ENCODE data around the gene ATOSB.
A peak's percentile ranks its signal among the peaks of the same experiment; 100 is the strongest.

The ATOSB gene

DNA sequence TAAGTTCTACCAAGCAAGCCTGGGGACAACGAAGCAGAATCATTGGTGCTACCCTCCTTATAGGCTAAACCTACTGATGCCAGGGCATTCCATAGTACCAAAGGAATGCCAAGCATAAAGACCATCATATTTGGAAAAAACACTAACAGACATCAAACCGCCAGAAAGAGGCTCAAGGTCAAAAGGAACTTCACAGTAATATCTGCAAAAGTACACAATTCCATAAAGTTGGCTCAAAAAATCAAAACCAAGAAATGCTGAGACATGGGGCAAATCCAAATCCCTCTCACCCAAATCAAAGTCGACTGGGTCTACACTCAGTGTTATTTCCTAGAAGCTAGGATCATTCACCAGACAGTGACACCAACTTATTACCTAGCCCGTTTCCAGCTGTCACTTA, 46.6 kb downstream of the ATOSB start:
- 89% methylated on average over 4 of the region's 4 CpGs for WGBS
- Histone ChIP-seq H3K4me3 (ENCODE audit: low read length) (peak overlapping the region; percentile 18; the same call in 1 of the 2 replicates), H3K4me1 (ENCODE audit: insufficient read depth, low read length) (peaks cover 15% of the 10 kb centered on the region), H3K9ac (ENCODE audit: low read depth, low read length) (peak overlapping the region; percentile 5; the same call in 1 of the 2 replicates), H3K36me3 (ENCODE audit: insufficient read depth, low read length) (peaks cover 69% of the 10 kb centered on the region), H3K27me3 (ENCODE audit: insufficient read depth, low read length) (no peaks in the 10 kb centered on the region), H3K27ac (ENCODE audit: low read depth, low read length) (no peak overlapping the region), H3K9me3 (ENCODE audit: insufficient read depth, low read depth, low read length) (no peaks in the 10 kb centered on the region)

DNA sequence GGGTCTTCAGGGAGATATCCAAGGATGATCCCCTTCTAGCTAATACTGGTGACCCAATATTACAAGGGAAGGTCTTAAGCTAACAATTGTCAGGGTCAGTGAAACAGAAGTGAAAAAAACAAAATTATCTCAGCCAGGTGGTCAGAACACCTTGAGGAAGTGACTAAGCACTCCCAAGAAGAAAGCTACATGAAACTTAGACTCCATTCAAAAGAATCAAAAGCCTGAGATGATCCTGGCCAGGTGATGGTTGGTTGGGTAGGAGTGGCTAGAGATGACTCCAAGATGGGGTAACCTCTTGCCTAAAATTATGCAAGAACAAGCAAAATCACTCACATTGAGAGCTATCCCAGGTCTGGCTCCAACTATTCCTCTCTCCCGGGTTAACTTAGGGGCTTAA, 48.6 kb downstream of the ATOSB start:
- WGBS: 93% methylated on average over 1 of the region's 1 CpG
- Histone ChIP-seq H3K9ac (ENCODE audit: low read depth, low read length) (no peak overlapping the region), H3K9me3 (ENCODE audit: insufficient read depth, low read depth, low read length) (no peaks in the 10 kb centered on the region), H3K4me1 (ENCODE audit: insufficient read depth, low read length) (peaks cover 15% of the 10 kb centered on the region), H3K27me3 (ENCODE audit: insufficient read depth, low read length) (no peaks in the 10 kb centered on the region), H3K4me3 (ENCODE audit: low read length) (no peak overlapping the region), H3K36me3 (ENCODE audit: insufficient read depth, low read length) (peaks cover 80% of the 10 kb centered on the region), H3K27ac (ENCODE audit: low read depth, low read length) (no peak overlapping the region)

DNA sequence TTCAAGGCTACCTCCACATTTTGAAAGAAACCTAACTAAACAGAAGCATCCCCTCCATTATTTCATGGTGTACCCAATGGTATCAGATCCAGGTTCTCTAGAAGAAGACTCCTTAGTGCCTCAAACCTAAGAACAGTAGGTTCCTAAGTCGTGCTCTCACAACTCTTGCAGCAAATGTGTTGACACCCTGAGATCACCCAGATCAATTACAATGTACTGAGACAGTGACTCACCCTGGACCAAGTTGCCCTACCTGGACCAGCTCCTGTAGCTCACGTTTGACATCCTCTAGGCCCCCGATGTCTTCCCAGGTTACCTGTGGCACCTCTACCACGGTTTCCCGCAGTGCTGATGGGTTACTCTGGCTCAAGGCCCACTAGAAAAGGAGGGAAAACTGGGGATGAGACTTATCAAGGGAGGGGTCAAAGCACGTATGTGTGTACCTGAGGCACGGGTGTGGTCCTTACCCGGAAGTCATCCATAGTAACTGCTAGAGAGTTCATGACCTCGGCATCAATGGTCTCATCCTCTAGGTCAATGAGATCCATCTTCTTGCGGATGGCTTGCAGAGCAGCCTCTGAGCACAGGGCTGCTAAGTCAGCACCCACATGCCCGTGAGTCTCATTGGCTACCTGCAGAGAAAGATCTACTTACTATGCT, 55.0 kb downstream of the ATOSB start:
- H3K4me1 ChIP-seq (ENCODE audit: insufficient read depth, low read length): no peaks in the 10 kb centered on the region

DNA sequence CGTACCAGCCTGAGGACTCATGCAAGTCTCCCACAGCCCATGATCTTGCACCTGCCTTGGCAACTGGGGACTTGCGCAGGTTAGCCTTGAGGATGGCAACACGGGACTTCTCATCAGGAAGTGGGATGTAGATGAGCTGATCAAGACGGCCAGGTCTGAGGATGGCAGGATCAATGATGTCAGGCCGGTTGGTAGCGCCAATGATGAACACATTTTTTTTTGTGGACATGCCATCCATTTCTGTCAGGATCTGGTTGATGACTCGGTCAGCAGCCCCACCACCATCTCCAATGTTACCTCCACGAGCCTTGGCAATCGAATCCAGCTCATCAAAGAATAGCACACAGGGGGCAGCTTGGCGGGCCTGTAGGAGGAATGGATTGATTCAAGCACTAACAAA, 56.2 kb downstream of the ATOSB start:
- H3K4me1 ChIP-seq (ENCODE audit: insufficient read depth, low read length): no peaks in the 10 kb centered on the region
- no peaks in the 10 kb centered on the region for H3K9me3 ChIP-seq (ENCODE audit: insufficient read depth, low read depth, low read length)
- WGBS: 98% methylated on average over 10 of the region's 10 CpGs
- H3K27ac ChIP-seq (ENCODE audit: low read depth, low read length): no peak overlapping the region
- no peak overlapping the region for H3K4me3 ChIP-seq (ENCODE audit: low read length)
- H3K36me3 ChIP-seq (ENCODE audit: insufficient read depth, low read length): peaks cover 98% of the 10 kb centered on the region
- H3K27me3 ChIP-seq (ENCODE audit: insufficient read depth, low read length): no peaks in the 10 kb centered on the region
- H3K9ac ChIP-seq (ENCODE audit: low read depth, low read length): no peak overlapping the region

More for the DNA sequence above, 55.0 kb downstream of the ATOSB start:
- Histone ChIP-seq H3K27me3 (ENCODE audit: insufficient read depth, low read length) (no peaks in the 10 kb centered on the region), H3K36me3 (ENCODE audit: insufficient read depth, low read length) (peaks cover 100% of the 10 kb centered on the region), H3K9me3 (ENCODE audit: insufficient read depth, low read depth, low read length) (no peaks in the 10 kb centered on the region), H3K27ac (ENCODE audit: low read depth, low read length) (no peak overlapping the region), H3K4me3 (ENCODE audit: low read length) (no peak overlapping the region), H3K9ac (ENCODE audit: low read depth, low read length) (no peak overlapping the region)
- WGBS: 95% methylated on average over 11 of the region's 11 CpGs

DNA sequence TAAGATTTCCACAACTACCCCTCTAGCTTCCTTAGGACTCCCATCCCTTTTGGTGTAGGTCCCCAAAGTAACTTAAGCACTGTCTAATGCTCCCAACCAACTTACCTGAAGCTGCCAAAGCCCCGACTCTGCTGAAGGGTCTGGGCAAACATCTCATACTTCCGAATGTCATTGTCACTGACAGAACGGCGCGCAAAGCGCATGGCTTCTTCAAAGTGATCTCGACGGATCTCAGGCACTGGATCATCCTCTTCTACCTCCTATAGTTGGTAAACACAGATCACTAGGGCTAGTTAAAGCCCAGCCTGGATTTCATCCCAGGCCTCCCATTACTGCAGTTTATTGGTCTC, 58.4 kb downstream of the ATOSB start:
- no peak overlapping the region for H3K9ac ChIP-seq (ENCODE audit: low read depth, low read length)
- no peak overlapping the region for H3K4me3 ChIP-seq (ENCODE audit: low read length)
- H3K4me1 ChIP-seq (ENCODE audit: insufficient read depth, low read length): no peaks in the 10 kb centered on the region
- no peak overlapping the region for H3K27ac ChIP-seq (ENCODE audit: low read depth, low read length)
- H3K27me3 ChIP-seq (ENCODE audit: insufficient read depth, low read length): no peaks in the 10 kb centered on the region
- 97% methylated on average over 8 of the region's 8 CpGs for WGBS
- H3K36me3 ChIP-seq (ENCODE audit: insufficient read depth, low read length): peaks cover 86% of the 10 kb centered on the region
- H3K9me3 ChIP-seq (ENCODE audit: insufficient read depth, low read depth, low read length): no peaks in the 10 kb centered on the region

DNA sequence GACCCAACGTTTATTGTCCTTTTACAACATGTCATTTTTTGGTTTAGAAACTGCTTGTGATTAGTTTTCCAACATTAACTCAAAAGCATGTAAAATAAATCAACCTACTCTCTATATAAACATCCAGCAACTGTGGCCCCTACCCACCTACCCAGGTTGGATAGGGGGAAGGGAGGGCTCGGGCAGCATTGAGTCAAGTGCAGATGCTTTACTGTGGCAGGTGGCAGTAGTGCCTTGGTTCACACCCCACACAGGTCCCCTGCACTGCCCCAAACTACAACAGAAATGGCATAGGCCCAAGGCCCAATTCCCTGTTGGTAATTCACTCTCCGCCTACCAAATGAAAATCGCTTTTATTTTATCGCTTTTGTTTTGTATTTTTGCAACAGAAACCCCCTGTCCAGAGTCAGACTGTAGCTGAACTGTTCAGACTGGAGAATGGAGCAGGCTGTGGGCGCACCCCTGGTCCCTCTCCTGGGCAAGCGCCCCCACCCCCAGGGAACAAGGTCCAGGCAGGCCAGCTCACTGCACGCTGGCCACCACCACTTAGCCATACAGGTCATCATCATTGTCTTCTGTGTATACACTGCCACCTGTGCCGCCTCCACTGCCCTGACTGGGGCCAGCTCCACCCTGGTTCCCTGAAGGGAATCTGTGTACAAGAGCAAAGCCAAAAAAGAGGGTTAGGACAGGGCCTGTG, 58.9 kb downstream of the ATOSB start:
- H3K9ac ChIP-seq (ENCODE audit: low read depth, low read length): no peak overlapping the region
- no peak overlapping the region for H3K27ac ChIP-seq (ENCODE audit: low read depth, low read length)
- H3K4me3 ChIP-seq (ENCODE audit: low read length): no peak overlapping the region
- no peaks in the 10 kb centered on the region for H3K4me1 ChIP-seq (ENCODE audit: insufficient read depth, low read length)
- H3K36me3 ChIP-seq (ENCODE audit: insufficient read depth, low read length): peaks cover 83% of the 10 kb centered on the region
- no peaks in the 10 kb centered on the region for H3K27me3 ChIP-seq (ENCODE audit: insufficient read depth, low read length)
- no peaks in the 10 kb centered on the region for H3K9me3 ChIP-seq (ENCODE audit: insufficient read depth, low read depth, low read length)
- WGBS: 96% methylated on average over 8 of the region's 9 CpGs

DNA sequence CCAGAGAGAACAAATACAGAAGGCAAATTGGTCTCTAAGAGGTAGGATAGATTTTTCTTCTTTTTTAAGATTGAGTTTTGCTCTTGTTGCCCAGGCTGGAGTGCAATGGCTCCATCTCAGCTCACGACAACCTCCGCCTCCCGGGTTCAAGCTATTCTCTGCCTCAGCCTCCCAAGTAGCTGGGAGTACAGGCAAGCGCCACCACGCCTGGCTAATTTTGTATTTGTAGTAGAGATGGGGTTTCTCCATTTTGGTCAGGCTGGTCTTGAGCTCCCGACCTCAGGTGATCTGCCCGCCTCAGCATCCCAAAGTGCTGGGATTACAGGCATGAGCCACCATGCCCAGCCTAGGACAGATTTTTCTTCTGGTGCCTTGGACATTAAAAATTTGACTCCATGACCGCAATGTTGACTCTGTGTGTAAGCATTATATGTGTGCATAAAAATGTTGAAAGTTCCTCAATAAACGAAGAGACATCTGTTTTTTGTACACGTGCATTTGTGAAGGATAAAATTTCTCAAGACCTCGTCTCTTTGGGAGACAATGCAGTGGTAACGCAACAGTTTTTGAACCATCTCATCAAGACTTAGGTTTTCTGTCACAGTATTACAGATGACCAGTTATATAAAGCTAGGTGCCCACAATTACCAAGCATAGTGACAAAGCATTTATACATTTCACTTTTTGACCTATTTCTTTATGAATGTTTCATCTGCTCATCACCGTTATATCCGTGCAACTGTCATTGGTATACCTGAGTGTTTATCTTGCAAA, 60.6 kb downstream of the ATOSB start:
- no peaks in the 10 kb centered on the region for H3K9me3 ChIP-seq (ENCODE audit: insufficient read depth, low read depth, low read length)
- H3K27ac ChIP-seq (ENCODE audit: low read depth, low read length): no peak overlapping the region
- WGBS: 96% methylated on average over 14 of the region's 14 CpGs
- no peaks in the 10 kb centered on the region for H3K4me1 ChIP-seq (ENCODE audit: insufficient read depth, low read length)
- peaks cover 77% of the 10 kb centered on the region for H3K36me3 ChIP-seq (ENCODE audit: insufficient read depth, low read length)
- no peak overlapping the region for H3K9ac ChIP-seq (ENCODE audit: low read depth, low read length)
- no peak overlapping the region for H3K4me3 ChIP-seq (ENCODE audit: low read length)
- no peaks in the 10 kb centered on the region for H3K27me3 ChIP-seq (ENCODE audit: insufficient read depth, low read length)

DNA sequence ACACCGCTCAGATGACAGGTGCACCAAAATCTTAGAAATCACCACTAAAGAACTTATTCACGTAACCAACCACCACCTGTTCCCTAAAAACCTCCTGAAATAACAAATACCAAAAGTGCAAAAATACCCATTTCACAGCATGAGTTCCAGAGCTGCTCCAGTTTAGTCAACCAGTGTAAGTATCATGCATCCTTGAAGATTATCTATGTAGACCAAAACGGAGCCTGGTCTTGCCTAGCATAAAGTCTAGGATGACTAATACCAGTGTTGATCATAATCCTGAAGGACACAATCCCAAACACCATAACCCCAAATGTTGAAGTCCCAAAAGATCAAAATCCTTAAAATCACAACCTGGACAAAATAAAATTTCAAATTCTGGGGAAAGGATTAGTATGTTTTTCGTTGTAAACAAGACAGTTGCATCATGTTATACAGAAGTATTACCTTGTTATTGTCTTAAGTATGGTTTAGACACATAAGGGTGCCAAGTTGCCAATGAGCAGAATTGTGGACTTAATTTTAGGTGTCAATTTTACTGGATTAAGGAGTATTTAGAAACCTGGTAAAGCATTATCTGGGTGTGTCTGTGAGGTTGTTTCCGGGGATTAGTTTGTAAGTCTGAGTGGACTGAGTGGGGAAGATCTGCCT, 61.4 kb downstream of the ATOSB start:
- no peak overlapping the region for H3K4me3 ChIP-seq (ENCODE audit: low read length)
- H3K27ac ChIP-seq (ENCODE audit: low read depth, low read length): no peak overlapping the region
- H3K9me3 ChIP-seq (ENCODE audit: insufficient read depth, low read depth, low read length): no peaks in the 10 kb centered on the region
- H3K4me1 ChIP-seq (ENCODE audit: insufficient read depth, low read length): no peaks in the 10 kb centered on the region
- no peak overlapping the region for H3K9ac ChIP-seq (ENCODE audit: low read depth, low read length)
- WGBS: 57% methylated on average over 5 of the region's 5 CpGs
- H3K36me3 ChIP-seq (ENCODE audit: insufficient read depth, low read length): peaks cover 72% of the 10 kb centered on the region
- H3K27me3 ChIP-seq (ENCODE audit: insufficient read depth, low read length): no peaks in the 10 kb centered on the region
